Measurements from ENCODE around the gene PTCD3.

PTCD3 gene

DNA sequence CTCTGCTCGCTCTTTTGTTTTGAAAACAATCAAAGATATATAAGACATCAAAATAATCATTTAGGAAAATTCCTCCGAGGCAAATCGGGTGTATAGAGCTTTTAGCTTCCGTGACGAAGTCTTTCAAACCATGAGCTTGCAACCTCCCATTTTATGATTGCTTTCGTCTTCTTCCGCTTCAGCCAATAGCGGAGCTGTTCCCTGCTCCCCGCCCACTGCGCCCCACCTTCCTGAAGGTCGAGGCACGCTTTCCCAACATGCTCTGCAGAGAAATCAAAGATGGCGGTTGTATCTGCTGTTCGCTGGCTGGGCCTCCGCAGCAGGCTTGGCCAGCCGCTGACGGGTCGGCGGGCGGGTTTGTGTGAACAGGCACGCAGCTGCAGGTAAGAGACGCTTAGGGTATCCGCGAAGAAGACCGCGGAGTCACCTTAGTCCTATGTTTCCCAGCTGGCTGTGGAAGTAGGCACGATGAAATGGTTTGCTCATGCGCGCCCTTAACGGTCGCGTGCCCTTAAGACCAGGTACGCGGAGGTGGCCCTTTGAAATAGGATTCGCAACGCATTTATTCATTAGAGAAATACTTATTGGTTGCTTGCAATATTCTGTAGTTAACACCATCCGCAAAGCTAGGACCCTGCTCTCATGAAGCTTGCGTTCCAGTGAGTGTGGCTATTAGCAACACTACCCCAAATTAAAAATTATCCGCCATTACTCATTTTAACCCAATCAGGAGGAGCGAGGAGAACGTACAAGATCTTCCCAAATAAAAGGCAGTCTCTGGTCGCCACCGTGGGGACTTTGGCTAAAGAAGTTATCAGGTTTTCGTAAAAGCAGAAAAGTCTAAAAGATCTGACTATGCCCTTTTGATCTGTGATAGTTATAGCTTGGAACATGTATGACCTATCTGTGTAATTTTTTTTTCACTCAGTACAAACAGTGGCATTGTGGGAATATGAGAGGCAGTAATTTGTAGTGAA, at the start of gene PTCD3:
PTCD3 (plus strand) TSS at position 267 of the 977 bp plus-strand sequence; CDS start at position 280, 13 bp downstream.
- DNase-seq (ENCODE audit: low read depth in 2 of 2), result peak; percentile 87 to 94

DNA sequence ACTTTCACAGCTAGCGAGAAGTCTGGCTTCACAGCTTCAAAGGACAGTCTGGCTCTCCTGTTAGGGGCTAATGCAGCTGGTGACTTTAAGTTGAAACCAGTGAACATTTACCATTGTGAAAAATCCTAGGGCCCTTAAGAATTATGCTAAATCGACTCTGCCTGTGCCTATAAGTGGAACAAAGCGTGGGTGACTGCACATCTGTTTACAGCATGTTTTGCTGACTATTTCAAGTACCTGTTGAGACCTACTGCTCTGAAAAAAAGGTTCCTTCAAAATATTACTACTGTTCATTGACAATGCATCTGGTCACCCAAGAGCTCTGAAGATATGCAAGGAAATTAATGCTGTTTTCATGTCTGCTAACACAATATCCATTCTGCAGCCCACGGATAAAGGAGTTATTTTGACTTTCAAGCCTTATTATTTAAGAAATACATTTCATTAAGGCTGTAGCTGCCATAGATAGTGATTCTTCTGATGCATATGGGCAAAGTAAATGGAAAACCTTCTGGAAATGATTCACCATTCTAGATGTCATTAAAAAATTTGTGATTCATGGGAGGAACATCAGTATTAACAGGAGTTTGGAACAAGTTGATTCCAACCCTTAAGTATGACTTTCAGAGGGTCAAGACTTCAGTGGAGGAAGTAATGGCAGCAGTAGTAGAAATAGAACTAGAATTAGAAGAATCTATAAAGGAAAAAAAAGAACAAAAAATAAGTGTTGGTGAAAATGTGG, 49.3 kb upstream of the PTCD3 start:
- no peak for DNase-seq (ENCODE audit: low read depth in 2 of 2)

GRCh38 chr2:86062043-86062442, 44.0 kb upstream of the PTCD3 start:
- DNase-seq (ENCODE audit: low read depth in 2 of 2), result no peak

- no peak for DNase-seq (ENCODE audit: low read depth in 2 of 2)
Observed at GRCh38 chr2:86064006-86064405, 42.0 kb upstream of the PTCD3 start.

DNA sequence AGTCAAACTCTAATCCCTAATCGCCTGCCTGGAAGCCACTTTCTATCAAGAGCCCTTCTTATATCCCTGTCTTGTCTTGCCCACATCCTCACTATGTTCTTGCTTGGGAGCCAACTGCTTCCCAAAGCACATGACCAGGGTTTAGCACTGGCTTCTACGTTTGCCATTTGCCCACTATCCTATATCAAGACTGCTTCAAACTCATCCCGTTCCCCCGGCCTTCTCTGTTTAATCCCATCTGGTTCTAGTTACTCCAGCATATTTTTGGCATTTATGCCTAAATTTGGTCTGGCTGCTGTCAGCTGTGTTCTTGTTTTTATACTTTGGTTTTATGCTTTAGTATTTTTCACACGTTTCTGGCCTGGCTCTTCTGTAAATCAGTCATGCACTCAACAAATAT, 40.5 kb upstream of the PTCD3 start:
- no peak for DNase-seq (ENCODE audit: low read depth in 2 of 2)

DNA sequence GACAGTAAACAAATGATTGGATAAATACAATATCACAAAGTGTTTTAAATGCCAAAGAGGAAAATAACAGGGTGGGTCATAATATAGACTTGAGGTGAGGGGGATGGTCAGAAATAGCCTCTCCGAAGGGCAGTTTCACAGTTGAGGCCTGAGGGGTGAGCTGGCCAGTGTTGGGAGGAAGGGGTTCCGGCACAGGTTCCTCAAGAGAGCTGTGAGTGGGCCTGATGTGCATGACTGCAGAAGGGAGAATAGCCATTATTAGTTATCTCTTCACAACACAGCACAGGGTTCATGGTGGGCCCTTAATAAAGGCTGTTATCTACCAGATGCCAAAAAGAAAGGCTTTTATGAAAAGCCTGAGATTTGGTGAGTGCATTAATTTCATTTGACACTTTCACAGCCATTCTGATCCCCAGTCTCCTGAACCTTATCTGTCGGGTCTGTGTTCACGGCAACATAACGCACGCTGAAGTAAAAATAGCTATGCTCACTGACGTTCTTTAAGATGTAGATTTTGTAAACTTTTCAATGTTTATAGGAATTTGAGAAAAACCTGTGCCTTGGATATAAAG, 39.9 kb upstream of the PTCD3 start:
- no peak for DNase-seq (ENCODE audit: low read depth in 2 of 2)

DNA sequence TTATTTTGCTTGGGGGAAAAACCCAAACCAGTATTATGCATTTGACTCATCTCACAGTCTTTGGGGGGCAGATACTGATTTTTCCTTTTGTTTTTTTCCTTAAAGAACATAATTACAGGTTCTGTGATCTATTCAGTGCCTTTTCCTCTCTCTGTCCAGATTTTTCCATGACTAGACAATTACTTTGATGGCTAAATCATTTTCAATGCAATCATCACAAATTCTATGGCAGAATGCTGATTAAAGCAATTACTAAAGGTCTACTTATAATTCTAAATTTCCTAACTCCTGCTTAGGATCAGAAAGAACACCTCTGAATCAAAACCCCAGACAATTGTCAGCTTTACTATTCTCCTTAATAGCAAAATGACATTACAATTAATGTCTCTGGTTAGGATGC, 39.1 kb upstream of the PTCD3 start:
- DNase-seq (ENCODE audit: low read depth in 2 of 2), result no peak

- peak; percentile 16 to 21 for DNase-seq (ENCODE audit: low read depth in 2 of 2)
Observed at GRCh38 chr2:86068136-86068588, 37.9 kb upstream of the PTCD3 start.

DNA sequence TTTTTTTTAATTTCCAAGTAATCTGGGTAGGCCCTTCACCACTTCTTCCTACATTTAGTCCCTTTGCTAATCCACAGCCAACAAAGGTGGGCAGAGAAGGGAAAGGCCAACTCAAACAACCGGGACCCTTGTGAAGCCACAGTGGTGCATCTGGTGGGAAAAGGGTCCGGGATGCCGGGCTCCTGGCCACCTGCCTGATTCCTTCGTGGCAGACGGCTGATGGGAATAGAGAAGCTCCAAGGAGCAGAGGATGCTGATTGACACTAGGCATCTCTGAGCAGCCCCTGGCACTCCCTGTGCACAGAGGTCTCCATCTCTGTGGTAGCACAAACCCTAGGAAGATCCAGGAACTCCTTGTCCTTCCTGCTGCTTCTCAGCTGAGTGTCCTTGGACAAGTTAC, 37.4 kb upstream of the PTCD3 start:
- DNase-seq (ENCODE audit: low read depth in 2 of 2), result no peak

DNA sequence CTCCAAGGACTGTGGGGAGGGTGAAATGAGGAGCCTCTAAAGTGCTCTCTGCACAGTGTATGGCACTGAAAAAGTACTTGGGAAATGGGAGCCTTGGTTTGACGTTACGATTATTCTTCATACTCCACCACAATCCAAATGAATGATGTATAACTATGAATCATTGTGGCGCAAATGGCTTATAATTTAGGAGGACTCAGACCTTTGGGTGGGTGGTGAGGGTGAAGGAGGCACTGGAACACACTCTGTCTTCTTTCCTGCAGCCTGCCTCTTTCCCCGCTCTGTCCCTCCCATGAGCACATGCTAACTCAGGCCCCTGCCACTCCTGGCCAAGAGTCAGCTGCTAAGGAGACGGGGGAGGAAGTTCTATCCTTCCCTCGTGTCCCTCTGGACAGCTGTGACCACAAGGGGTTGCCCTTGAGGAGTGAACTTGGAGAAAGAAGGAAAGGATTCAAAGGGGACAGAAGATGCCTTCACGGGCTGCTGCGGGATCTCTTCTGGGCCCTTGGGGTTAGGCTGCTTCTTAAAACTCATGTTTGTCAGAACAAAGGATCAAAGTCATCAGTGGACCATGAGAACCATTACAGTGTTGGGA, 36.8 kb upstream of the PTCD3 start:
- no peak for DNase-seq (ENCODE audit: low read depth in 2 of 2)

- no peak for DNase-seq (ENCODE audit: low read depth in 2 of 2)
Observed at GRCh38 chr2:86069783-86070339, 36.2 kb upstream of the PTCD3 start.

DNA sequence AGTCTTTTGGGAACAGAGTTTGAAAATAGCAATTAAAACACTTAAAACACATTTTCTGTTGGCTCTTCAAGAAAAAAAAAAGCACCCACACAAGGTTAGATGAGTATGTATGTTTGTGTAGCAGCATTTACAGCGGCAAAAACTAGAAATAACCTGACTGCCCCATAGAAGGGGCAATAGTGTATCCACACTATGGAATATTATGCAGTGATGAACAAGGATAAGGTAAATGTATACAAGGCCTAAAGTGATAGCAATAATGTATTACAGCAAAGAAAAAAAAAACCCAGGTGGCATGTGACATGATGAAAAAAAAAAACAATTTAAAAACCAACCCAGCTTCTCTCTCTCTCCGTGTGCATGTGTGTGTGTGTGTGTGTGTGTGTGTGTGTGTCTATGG, 35.2 kb upstream of the PTCD3 start:
- DNase-seq (ENCODE audit: low read depth in 2 of 2), result no peak

- no peak for DNase-seq (ENCODE audit: low read depth in 2 of 2)
Observed at GRCh38 chr2:86072271-86072858, 33.7 kb upstream of the PTCD3 start.

DNA sequence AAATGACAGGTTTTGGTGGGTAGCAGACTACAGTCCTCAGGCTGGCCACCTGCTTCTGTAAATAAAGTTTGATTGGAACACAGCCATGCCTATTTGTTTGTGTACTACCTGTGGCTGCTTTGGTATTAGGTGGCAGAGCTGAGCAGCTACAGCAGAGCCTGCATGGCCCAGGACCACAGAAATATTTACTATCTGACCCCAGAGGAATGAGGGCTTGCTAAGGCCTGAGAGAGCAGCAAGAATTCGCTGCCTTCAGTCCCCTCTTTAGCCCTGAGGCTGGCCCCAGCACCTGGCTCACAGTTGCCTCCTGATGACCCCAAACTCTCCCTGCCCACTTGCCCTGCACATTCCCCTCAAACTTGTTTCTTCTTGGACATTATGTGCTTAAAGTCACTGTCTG, 32.8 kb upstream of the PTCD3 start:
- no peak for DNase-seq (ENCODE audit: low read depth in 2 of 2)

- no peak for DNase-seq (ENCODE audit: low read depth in 2 of 2)
Observed at GRCh38 chr2:86074256-86074655, 31.8 kb upstream of the PTCD3 start.

DNA sequence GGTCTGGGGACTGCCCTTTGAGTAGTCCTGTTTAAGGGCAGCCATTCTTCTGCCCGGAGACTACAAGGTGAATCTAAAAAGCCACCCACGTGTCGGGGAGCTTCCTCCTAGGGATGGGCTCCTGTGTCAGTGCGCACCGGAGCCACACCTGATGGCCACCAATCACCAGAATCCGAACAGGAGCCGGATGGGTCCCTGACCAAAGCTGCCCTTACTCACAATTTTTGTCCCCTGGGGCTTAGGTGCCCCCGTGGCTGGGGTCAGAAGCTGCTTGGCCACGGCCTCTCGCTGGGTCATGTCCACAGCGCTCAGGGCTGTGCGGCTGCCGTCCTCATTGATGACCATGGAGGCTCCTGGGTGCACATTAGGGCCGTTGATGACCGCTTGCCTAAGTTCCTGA, 31.2 kb upstream of the PTCD3 start:
- DNase-seq (ENCODE audit: low read depth in 2 of 2), result no peak

DNA sequence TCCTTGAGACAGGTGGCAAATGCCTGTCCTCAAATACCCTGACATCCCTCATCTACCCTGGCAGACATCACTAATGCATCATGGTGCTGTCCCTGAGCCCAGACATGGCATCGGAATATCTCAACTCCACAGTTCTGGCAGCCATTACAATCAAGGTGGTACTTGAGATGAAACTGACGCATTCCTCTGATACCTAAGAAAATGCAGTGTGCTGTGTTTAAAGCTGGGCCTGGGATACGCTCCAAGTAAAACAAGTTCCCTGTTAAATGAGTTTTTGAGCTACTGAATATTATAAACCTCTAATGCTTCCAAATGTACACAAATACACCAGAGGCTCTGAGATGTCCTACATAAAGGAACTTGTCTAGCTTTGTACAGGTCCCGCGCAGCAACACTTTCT, 30.1 kb upstream of the PTCD3 start:
- no peak for DNase-seq (ENCODE audit: low read depth in 2 of 2)

DNA sequence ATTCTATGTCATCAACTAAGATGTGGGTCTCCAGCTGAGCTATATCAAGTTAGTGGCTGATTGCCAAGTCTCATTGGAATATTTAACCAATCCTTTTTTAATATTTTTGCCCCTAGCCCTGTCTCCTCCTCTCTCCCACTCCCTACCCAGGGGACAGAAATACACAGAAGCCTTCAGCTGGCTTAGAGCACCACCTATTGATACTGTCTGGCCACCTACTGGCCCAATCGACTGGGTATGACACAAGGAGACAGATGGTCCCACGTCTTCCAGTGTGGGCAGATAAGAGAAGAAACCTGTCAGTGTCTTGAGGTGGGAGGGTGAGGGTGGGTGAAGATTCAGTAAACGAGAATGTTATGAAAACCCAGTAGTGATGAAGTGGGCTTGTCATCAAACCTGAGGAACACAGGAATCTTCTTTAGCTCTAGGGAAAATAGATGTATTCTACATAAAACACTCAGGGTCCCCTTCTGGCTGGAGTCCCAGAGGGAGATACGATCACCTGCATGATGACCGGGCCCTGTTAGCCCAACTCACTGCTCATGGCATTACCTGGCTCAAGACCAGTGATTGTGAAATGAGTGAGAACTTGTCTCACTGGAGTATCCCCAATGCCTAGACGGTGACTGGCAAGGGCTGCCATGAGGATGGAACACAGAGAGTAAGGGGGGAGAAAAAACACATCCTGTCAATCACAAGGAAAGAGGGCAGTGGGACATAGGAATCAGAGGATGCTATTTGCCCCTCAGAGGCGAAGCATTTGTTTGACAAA, 27.1 kb upstream of the PTCD3 start:
- DNase-seq (ENCODE audit: low read depth in 2 of 2), result no peak

- peak; percentile 41 to 54 for DNase-seq (ENCODE audit: low read depth in 2 of 2)
Observed at GRCh38 chr2:86079981-86080911, 25.8 kb upstream of the PTCD3 start.

Data from stimulated activated CD8-positive, alpha-beta memory T cell treated with anti-CD3 and anti-CD28 coated beads, Interleukin-15, amount 100 ng/mL, for 4 hours (primary cell).